Muscle layer of colon (tissue), 2 donors: ENCODE data around the gene OR9Q2.

ENCODE experiments used
- H3K27ac ChIP-seq: one replicate; pipeline ENCODE4 v1.7.0; 2013; ENCODE audit warnings: low read depth, mild to moderate bottlenecking, low read length, moderate library complexity
- H3K27me3 ChIP-seq, 2 donors: one replicate each; pipeline ENCODE4 v1.7.0; 2013; ENCODE audit warnings: low read length in 2 of 2, mild to moderate bottlenecking in 2 of 2; ENCODE audit not compliant: insufficient read depth in 2 of 2, control insufficient read depth in 1 of 2
- H3K36me3 ChIP-seq: one replicate; pipeline ENCODE4 v1.7.0; 2013; ENCODE audit warnings: mild to moderate bottlenecking, low read length; ENCODE audit not compliant: insufficient read depth
- H3K4me1 ChIP-seq: one replicate; pipeline ENCODE4 v1.7.0; 2013; ENCODE audit warnings: mild to moderate bottlenecking, low read length; ENCODE audit not compliant: insufficient read depth
- H3K4me3 ChIP-seq, 2 donors: one replicate each; pipeline ENCODE4 v1.7.0; 2013; ENCODE audit warnings: low read length in 2 of 2, low read depth in 1 of 2, mild to moderate bottlenecking in 1 of 2, moderate library complexity in 1 of 2
- H3K9ac ChIP-seq: one replicate; pipeline ENCODE4 v1.7.0; 2013; ENCODE audit warnings: low read length
- H3K9me3 ChIP-seq: one replicate; pipeline ENCODE4 v1.7.0; 2013; ENCODE audit warnings: mild to moderate bottlenecking, low read length
- donor health status: abdominal sarcoma.
- donor health status: Adenocarcinoma of cecum.

The OR9Q2 gene, protein sequence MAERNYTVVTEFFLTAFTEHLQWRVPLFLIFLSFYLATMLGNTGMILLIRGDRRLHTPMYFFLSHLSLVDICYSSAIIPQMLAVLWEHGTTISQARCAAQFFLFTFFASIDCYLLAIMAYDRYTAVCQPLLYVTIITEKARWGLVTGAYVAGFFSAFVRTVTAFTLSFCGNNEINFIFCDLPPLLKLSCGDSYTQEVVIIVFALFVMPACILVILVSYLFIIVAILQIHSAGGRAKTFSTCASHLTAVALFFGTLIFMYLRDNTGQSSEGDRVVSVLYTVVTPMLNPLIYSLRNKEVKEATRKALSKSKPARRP

DNA sequence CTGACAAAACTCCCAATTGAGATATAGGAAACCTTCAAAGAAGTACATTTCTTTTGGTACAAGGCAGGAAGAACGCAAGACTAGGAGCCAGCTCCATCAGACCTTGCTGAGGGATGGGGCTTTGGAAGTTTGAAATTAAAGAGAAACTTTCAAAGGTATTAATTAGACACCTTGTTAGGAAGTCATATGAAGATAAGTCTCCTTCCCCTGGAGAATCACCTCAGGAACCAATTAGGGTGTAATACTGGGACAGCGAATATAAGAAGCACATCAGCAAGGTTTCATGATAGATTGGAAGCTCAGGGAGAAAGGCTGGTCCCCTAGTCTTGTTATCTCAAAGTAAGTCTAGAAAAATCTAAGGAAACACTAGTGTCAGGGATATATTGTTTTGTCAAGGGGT is at the start of gene OR9Q2:
Gene OR9Q2 (plus strand): TSS at position 301 of the 400 bp plus-strand sequence. CDS start 1,421 bp downstream, outside the sequence.
- Histone ChIP-seq H3K36me3 (no peaks in the 10 kb centered on the region), H3K4me3 (no peak within 1 kb of the TSS), H3K27ac (no peak within 1 kb of the TSS), H3K9ac (no peak within 1 kb of the TSS), H3K9me3 (no peaks in the 10 kb centered on the region), H3K27me3 (no peaks in the 10 kb centered on the region), H3K4me1 (no peaks in the 10 kb centered on the region)

DNA sequence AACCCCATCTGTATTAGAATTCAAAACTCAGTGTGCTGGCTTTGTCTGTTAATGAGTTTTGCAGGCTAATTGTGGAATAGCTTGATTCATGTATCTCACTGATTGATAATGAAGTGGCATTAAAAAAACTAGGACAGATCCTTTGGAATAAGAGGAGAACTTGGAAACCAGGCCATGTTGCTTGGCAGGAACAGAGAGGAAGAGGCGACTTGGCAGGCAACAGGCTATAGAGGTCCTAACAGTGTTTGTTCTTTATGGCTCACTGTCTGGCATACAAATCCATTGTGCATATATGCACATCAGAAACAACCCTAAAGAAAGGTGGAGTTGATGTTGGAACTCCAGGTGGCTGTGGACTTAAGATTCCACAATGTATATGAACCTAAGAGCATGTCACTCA is 46.1 kb upstream of the OR9Q2 start:
- H3K27ac ChIP-seq, result no peak overlapping the region
- H3K4me3 ChIP-seq, result no peak overlapping the region
- H3K4me1 ChIP-seq, result no peaks in the 10 kb centered on the region
- no peaks in the 10 kb centered on the region for H3K27me3 ChIP-seq
- H3K36me3 ChIP-seq, result no peaks in the 10 kb centered on the region
- H3K9ac ChIP-seq, result no peak overlapping the region
- no peaks in the 10 kb centered on the region for H3K9me3 ChIP-seq

DNA sequence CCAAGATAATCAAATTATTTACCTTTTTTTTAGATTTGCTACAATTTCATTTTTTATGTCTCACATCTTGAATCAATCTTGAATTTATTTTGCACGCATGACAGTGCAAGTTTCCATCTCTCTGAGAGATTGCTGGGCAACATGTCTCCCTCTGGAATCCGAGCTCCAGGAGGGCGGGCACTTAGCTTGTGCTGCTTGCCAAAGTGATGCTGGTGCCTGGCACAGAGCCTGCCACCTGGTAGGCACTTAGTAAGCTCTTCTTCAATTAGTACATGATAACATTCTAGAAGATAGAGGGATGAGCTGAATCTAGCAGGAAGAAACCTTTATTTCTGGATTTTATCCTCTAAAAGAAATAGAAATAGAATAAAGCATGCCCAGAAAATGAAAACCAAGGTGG is 36.1 kb upstream of the OR9Q2 start:
- H3K4me1 ChIP-seq, result no peaks in the 10 kb centered on the region
- H3K9me3 ChIP-seq, result no peaks in the 10 kb centered on the region
- H3K9ac ChIP-seq, result no peak overlapping the region
- H3K27ac ChIP-seq, result no peak overlapping the region
- H3K36me3 ChIP-seq, result no peaks in the 10 kb centered on the region
- H3K4me3 ChIP-seq, result no peak overlapping the region
- no peaks in the 10 kb centered on the region for H3K27me3 ChIP-seq

DNA sequence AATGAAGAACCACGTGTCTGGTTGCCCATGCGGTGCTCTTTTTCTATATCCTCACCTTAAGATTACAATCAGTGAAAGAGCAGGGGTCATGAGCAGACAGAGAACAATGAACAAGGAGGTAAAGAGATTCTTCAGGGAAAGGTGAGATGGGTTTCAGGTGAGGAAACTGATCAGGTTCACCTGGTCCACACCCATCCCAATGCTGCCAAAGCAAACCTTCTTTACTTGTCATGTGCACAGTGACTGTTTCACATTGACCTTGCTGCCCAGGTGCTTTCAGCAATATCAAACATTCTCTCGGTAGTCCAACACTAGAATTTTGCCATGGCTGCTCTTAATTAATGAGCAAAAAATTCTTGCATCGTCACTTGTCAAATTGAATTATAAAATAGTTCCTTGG is 24.5 kb upstream of the OR9Q2 start:
- Histone ChIP-seq H3K27me3 (no peaks in the 10 kb centered on the region), H3K36me3 (no peaks in the 10 kb centered on the region), H3K9ac (no peak overlapping the region), H3K4me1 (no peaks in the 10 kb centered on the region), H3K4me3 (no peak overlapping the region), H3K9me3 (no peaks in the 10 kb centered on the region), H3K27ac (no peak overlapping the region)

DNA sequence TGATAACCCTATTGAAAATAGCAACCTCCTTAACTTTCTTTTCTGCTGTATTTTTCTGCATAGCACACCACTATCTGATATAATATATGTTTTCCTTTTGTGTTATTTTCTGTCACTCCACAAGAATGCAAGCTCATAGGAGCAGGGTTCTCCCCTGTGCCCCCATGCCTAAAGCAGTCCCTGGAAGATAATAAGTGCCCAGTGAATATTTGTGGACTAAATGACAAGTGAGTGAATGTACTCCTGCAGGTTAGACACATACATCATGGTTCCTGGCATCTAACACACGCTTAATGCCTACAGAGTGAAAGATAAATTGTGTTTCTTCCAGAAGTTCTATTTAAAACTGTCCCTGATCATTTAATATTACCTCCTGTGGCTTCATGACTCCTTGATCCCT is 23.9 kb upstream of the OR9Q2 start:
- Histone ChIP-seq H3K36me3 (no peaks in the 10 kb centered on the region), H3K9ac (no peak overlapping the region), H3K4me1 (no peaks in the 10 kb centered on the region), H3K4me3 (no peak overlapping the region), H3K9me3 (no peaks in the 10 kb centered on the region), H3K27ac (no peak overlapping the region), H3K27me3 (no peaks in the 10 kb centered on the region)

DNA sequence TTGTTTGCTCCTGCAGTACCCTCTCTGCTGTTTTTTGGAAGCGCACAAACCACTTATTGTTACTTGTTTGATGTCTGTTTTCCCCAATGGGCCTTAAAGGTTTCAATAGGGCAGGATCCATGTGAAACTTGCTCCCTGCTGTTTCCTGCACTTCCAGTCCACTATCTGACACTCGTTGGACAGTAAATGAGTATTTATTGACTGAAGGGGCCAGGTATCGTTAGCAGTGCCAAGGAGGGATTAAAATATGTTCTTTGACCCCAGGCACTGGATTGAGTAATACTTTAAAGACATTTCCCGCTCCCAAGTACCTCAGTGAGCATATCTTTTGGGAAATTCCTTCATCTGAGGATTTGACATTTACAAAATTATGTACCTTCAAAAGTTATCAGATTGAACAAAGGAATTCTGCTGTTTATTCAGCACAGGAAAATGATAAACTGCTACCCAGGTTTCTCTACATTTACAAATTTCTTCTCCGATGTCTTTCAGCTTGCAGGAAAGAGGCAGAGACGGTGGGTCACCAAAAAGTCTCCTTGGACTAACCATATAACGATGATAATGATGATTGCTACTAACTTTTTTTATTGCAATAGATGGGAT is 23.3 kb upstream of the OR9Q2 start:
- Histone ChIP-seq H3K36me3 (no peaks in the 10 kb centered on the region), H3K4me3 (no peak overlapping the region), H3K27ac (no peak overlapping the region), H3K9ac (no peak overlapping the region), H3K27me3 (no peaks in the 10 kb centered on the region), H3K4me1 (no peaks in the 10 kb centered on the region), H3K9me3 (no peaks in the 10 kb centered on the region)

DNA sequence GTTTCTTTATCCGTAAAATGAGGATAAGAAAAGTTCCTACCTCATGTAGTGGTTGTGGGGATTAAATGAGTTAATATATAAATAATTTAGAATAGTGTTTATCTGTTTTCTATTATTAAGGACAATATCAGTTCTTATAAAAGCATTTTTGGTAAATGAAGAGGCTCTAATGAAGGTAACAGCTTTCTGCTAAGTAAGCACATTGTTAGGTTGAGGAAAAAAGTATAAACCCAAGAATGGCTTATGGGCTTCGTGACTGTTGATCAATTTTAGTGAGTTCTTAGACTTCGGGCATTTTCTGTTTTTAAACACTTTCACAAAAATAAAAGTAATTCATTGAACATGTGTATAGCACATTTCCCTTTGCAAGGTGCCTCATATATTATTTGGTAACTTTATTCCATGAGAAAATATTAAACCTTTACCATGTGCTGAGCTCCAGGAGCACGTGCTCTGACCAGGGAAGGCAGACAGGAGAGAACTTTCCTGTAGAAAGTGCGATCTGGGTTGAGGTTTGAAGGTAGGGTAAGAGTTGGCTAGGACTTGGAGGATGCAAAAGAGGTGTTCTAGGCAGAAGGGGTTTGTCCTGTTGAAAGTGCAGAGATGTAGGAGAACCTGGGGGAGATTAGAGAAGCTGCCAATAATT is 11.3 kb upstream of the OR9Q2 start:
- no peaks in the 10 kb centered on the region for H3K9me3 ChIP-seq
- no peaks in the 10 kb centered on the region for H3K4me1 ChIP-seq
- no peak overlapping the region for H3K4me3 ChIP-seq
- H3K27ac ChIP-seq, result no peak overlapping the region
- H3K27me3 ChIP-seq, result no peaks in the 10 kb centered on the region
- H3K9ac ChIP-seq, result no peak overlapping the region
- no peaks in the 10 kb centered on the region for H3K36me3 ChIP-seq

DNA sequence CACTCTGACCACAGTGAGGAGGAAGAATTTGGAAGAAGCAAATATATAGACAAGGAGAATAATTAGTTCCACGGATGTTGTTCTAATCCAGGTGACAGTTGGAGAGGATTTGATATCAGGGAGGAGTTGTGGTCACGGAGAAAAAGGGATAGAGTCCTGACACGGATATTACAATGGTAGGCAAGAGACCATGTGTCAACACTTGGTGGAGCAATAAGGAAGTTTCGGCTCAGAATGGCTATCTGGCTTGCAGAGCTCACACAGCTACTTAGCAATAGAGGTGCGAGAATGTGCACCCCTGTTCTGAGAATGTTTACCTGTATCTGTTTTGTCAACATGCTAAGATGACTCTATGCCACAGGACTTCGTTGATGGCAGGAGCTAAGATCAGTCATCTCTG is 10.4 kb upstream of the OR9Q2 start:
- Histone ChIP-seq H3K27ac (no peak overlapping the region), H3K27me3 (no peaks in the 10 kb centered on the region), H3K4me1 (no peaks in the 10 kb centered on the region), H3K36me3 (no peaks in the 10 kb centered on the region), H3K9ac (no peak overlapping the region), H3K9me3 (no peaks in the 10 kb centered on the region), H3K4me3 (no peak overlapping the region)

DNA sequence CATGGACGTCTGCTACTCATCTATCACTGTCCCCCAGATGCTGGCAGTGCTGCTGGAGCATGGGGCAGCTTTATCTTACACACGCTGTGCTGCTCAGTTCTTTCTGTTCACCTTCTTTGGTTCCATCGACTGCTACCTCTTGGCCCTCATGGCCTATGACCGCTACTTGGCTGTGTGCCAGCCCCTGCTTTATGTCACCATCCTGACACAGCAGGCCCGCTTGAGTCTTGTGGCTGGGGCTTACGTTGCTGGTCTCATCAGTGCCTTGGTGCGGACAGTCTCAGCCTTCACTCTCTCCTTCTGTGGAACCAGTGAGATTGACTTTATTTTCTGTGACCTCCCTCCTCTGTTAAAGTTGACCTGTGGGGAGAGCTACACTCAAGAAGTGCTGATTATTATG is 9.2 kb upstream of the OR9Q2 start:
- H3K9me3 ChIP-seq, result no peaks in the 10 kb centered on the region
- H3K36me3 ChIP-seq, result no peaks in the 10 kb centered on the region
- no peak overlapping the region for H3K9ac ChIP-seq
- H3K4me1 ChIP-seq, result no peaks in the 10 kb centered on the region
- H3K27me3 ChIP-seq, result no peaks in the 10 kb centered on the region
- H3K4me3 ChIP-seq, result no peak overlapping the region
- no peak overlapping the region for H3K27ac ChIP-seq

DNA sequence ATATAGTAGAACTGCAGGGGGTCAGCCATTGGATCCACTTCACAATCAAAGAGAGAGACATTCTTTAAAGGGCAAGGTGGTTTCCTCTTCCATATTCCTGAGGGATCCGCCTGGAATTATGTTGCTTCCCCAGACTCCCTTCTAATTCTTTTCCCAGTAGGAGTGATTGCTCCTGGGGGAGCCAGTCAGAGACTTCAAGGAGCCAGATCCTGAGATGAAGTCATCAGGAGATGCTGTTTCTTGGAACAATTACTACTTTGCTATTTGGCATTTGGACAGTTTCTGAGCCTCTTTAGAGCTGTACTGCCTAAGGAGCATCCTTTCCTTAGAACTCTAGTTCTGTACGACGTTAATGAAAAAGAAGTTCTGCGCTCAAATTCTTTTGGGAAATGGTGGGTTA is 1.9 kb upstream of the OR9Q2 start:
- Histone ChIP-seq H3K4me3 (no peak overlapping the region), H3K9ac (no peak overlapping the region), H3K27me3 (no peaks in the 10 kb centered on the region), H3K9me3 (no peaks in the 10 kb centered on the region), H3K27ac (no peak overlapping the region), H3K4me1 (no peaks in the 10 kb centered on the region), H3K36me3 (no peaks in the 10 kb centered on the region)

DNA sequence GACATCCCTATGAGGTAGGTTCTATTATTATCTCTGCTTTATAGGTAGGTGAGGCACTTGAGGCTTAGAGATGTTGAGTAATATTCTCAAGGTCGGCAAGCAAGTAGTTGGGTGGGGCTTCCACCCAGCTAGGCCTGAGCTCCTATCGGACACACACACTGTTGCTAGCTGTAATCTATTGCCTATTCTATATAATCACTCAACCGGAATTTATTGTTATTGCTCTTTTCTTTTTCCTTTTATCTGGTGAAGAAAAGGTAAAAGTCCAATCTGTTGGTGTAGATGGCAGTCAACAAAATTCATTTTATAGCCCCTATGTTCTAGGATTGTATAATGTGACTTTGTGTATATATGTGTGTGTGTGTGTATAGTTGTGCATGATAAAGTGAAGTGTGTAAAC is 3.4 kb downstream of the OR9Q2 start:
- Histone ChIP-seq H3K4me3 (no peak overlapping the region), H3K9ac (no peak overlapping the region), H3K36me3 (no peaks in the 10 kb centered on the region), H3K4me1 (no peaks in the 10 kb centered on the region), H3K27ac (no peak overlapping the region), H3K9me3 (no peaks in the 10 kb centered on the region), H3K27me3 (no peaks in the 10 kb centered on the region)

DNA sequence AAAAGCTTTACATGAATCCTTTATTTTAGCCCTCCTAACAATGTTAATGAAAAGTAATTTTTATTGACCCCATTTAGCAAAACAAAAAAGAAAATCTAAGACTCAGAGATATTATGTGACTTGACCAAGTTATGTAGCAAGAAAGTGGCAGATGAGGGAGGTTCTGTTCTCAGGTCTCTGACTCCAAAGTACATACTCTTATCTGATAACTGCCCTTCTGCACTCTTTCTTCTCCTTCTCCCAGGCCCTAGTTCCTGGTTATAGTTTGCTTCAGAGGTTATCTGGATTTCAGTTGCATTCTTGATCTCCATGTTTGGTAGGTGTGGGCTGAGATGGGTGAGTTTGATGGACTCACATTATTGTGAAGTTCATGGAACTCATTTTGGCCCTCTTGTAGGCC is 4.5 kb downstream of the OR9Q2 start:
- no peak overlapping the region for H3K27ac ChIP-seq
- no peaks in the 10 kb centered on the region for H3K36me3 ChIP-seq
- no peak overlapping the region for H3K9ac ChIP-seq

More for the DNA sequence above, 4.5 kb downstream of the OR9Q2 start:
- H3K27me3 ChIP-seq, result no peaks in the 10 kb centered on the region
- H3K4me1 ChIP-seq, result no peaks in the 10 kb centered on the region
- no peak overlapping the region for H3K4me3 ChIP-seq
- H3K9me3 ChIP-seq, result no peaks in the 10 kb centered on the region
